H1 (cell line): ENCODE data around the gene DNAI2. TPM values are rescaled to one million over a fixed set of nuclear protein-coding genes. Genes with fewer than 3 reads are reported as not detected.

Experiments
- CTCF ChIA-PET: fragments of 300-600 bp; sonication (Branson Sonifier 250); formaldehyde crosslinking; loops from one replicate; lab custom pipeline; 2021; ENCODE audit not compliant: partially characterized antibody; lab: Charles Lee
- POLR2A ChIA-PET: fragments of 300-600 bp; sonication (Branson Sonifier 250); formaldehyde crosslinking; loops from one replicate; lab custom pipeline; 2021; ENCODE audit warnings: inconsistent platforms; ENCODE audit not compliant: partially characterized antibody; lab: Charles Lee
- DNase-seq, 2 experiments: peaks; one replicate each; pipeline versions ENCODE4 v3.0.0 to v3.0.0-alpha.2; 2010 to 2022; ENCODE audit warnings: low spot score in 2 of 2, low read depth in 1 of 2, mixed read lengths in 1 of 2
- FAIRE-seq: peaks from 2 replicates; lab custom pipeline; 2011; peaks lifted over from hg19 to GRCh38; lab: Jason Lieb, UNC
- H2AFZ ChIP-seq: 2 replicates; pipeline ENCODE4 v1.8.1; 2012; ENCODE audit warnings: low read length, inconsistent platforms
- H2AK5ac ChIP-seq: 2 replicates; pipeline ENCODE4 v1.6.1; 2013; ENCODE audit warnings: low read depth, low read length
- H2BK120ac ChIP-seq: replicated peaks from 2 replicates; pipeline ENCODE3; 2013; ENCODE audit warnings: low read depth, low read length, inconsistent platforms
- H2BK12ac ChIP-seq: 2 replicates; pipeline ENCODE4 v1.6.1; 2013; ENCODE audit warnings: low read depth, low read length
- H2BK15ac ChIP-seq: 2 replicates; pipeline ENCODE4 v1.6.1; 2013; ENCODE audit warnings: low read length
- H2BK20ac ChIP-seq: 2 replicates; pipeline ENCODE4 v1.6.1; 2013; ENCODE audit warnings: low read length
- H2BK5ac ChIP-seq: 2 replicates; pipeline ENCODE4 v1.6.1; 2013; ENCODE audit warnings: low read depth, low read length
- H3K14ac ChIP-seq: 2 replicates; pipeline ENCODE4 v1.6.1; 2013; ENCODE audit warnings: inconsistent platforms; ENCODE audit not compliant: insufficient read length
- H3K18ac ChIP-seq: 2 replicates; pipeline ENCODE4 v1.6.1; 2013; ENCODE audit warnings: low read length; ENCODE audit errors: extremely low read depth
- H3K23ac ChIP-seq: 2 replicates; pipeline ENCODE4 v1.6.1; 2013; ENCODE audit warnings: inconsistent platforms; ENCODE audit not compliant: insufficient read length
- H3K23me2 ChIP-seq: 2 replicates; pipeline ENCODE4 v1.6.1; 2013; ENCODE audit warnings: low read depth, low read length
- H3K27ac ChIP-seq: 2 replicates; pipeline ENCODE4 v1.6.1; 2011; ENCODE audit warnings: low read depth, low read length, inconsistent platforms
- H3K27me3 ChIP-seq, 4 experiments: replicated peaks in 1 of 4; 1 replicate in 1 of 4; 2 replicates in 3 of 4; pipeline versions ENCODE4 v1.6.1 to v1.8.1; 2011 to 2013; ENCODE audit warnings: low read length in 3 of 4, mild to moderate bottlenecking in 3 of 4, inconsistent platforms in 2 of 4, mixed read lengths in 2 of 4, moderate library complexity in 1 of 4; ENCODE audit not compliant: control insufficient read depth in 3 of 4, insufficient read depth in 3 of 4; ENCODE audit errors: extremely low read depth in 1 of 4
- H3K36me3 ChIP-seq, 4 experiments: 2 replicates each; pipeline versions ENCODE4 v1.6.1 to v1.8.1; 2011 to 2013; ENCODE audit warnings: mild to moderate bottlenecking in 4 of 4, low read length in 3 of 4, moderate library complexity in 2 of 4, control low read depth in 1 of 4, inconsistent platforms in 1 of 4; ENCODE audit not compliant: insufficient read depth in 4 of 4, control insufficient read depth in 2 of 4
- H3K4ac ChIP-seq: replicated peaks from 2 replicates; pipeline ENCODE3; 2013; ENCODE audit warnings: low read length, low read depth, mixed read lengths, inconsistent platforms; ENCODE audit not compliant: insufficient read length
- H3K4me1 ChIP-seq, 4 experiments: replicated peaks in 1 of 4; 1 replicate in 1 of 4; 2 replicates in 3 of 4; pipeline versions ENCODE4 v1.6.1 to v1.8.1; 2011 to 2013; ENCODE audit warnings: low read length in 3 of 4, inconsistent platforms in 2 of 4, mixed read lengths in 1 of 4; ENCODE audit not compliant: insufficient read depth in 4 of 4, control insufficient read depth in 3 of 4
- H3K4me2 ChIP-seq, 2 experiments: 2 replicates each; pipeline versions ENCODE4 v1.6.1 to v1.8.1; 2011 to 2013; ENCODE audit warnings: low read depth in 2 of 2, low read length in 2 of 2, control low read depth in 1 of 2, inconsistent platforms in 1 of 2, mild to moderate bottlenecking in 1 of 2; ENCODE audit not compliant: insufficient read depth in 1 of 2
- H3K4me3 ChIP-seq, 4 experiments: fragments of 200-600, 300-600 bp in 1 of 4; sonication (generic), shearing (Covaris generic), sonication (Bioruptor Twin) in 1 of 4; 2 replicates each; pipeline versions ENCODE4 v1.5.1 to v1.8.1; 2011 to 2016; ENCODE audit warnings: low read length in 4 of 4, low read depth in 3 of 4, control low read depth in 2 of 4, inconsistent platforms in 2 of 4, mild to moderate bottlenecking in 2 of 4, mixed read lengths in 1 of 4, moderate library complexity in 1 of 4; ENCODE audit not compliant: insufficient read depth in 2 of 4; ENCODE audit errors: extremely low read depth in 1 of 4
- H3K56ac ChIP-seq: replicated peaks from 2 replicates; pipeline ENCODE3; 2013; ENCODE audit warnings: low read depth, mild to moderate bottlenecking, mixed read lengths, low read length, inconsistent platforms; ENCODE audit not compliant: insufficient read length
- H3K79me1 ChIP-seq: 2 replicates; pipeline ENCODE4 v1.6.1; 2013; ENCODE audit warnings: low read depth, low read length, control low read depth
- H3K79me2 ChIP-seq, 2 experiments: 2 replicates each; pipeline versions ENCODE4 v1.6.1 to v1.8.1; 2012 to 2013; ENCODE audit warnings: low read length in 2 of 2, mild to moderate bottlenecking in 2 of 2, inconsistent platforms in 1 of 2; ENCODE audit not compliant: insufficient read depth in 2 of 2, control insufficient read depth in 1 of 2
- H3K9ac ChIP-seq, 4 experiments: replicated peaks in 1 of 4; 1 replicate in 1 of 4; 2 replicates in 3 of 4; pipeline versions ENCODE4 v1.6.1 to v1.8.1; 2011 to 2013; ENCODE audit warnings: low read depth in 3 of 4, low read length in 3 of 4, control low read depth in 2 of 4, mild to moderate bottlenecking in 2 of 4, moderate library complexity in 2 of 4, inconsistent platforms in 1 of 4; ENCODE audit errors: extremely low read depth in 1 of 4
- H3K9me3 ChIP-seq, 2 experiments: 2 replicates each; pipeline versions ENCODE4 v1.6.1 to v1.8.1; 2012 to 2013; ENCODE audit warnings: mild to moderate bottlenecking in 2 of 2, moderate library complexity in 2 of 2, control low read depth in 1 of 2, inconsistent platforms in 1 of 2, low read depth in 1 of 2, low read length in 1 of 2, mixed read lengths in 1 of 2; ENCODE audit not compliant: insufficient read depth in 2 of 2
- H4K20me1 ChIP-seq, 2 experiments: replicated peaks in 1 of 2; 2 replicates each; pipeline versions ENCODE3 to v1.8.1; 2011 to 2013; ENCODE audit warnings: inconsistent platforms in 2 of 2, low read length in 2 of 2, mild to moderate bottlenecking in 1 of 2; ENCODE audit not compliant: insufficient read depth in 2 of 2, control insufficient read depth in 1 of 2
- H4K5ac ChIP-seq: 2 replicates; pipeline ENCODE4 v1.6.1; 2013; ENCODE audit warnings: low read length, low read depth, mixed read lengths, inconsistent platforms; ENCODE audit not compliant: insufficient read length
- H4K8ac ChIP-seq: 2 replicates; pipeline ENCODE4 v1.8.0; 2013; ENCODE audit warnings: mild to moderate bottlenecking, moderate library complexity, low read length, inconsistent platforms; ENCODE audit not compliant: insufficient read depth; ENCODE audit errors: extremely low read depth
- H4K91ac ChIP-seq: replicated peaks from 2 replicates; pipeline ENCODE3; 2013; ENCODE audit warnings: low read length, mixed read lengths, inconsistent platforms; ENCODE audit not compliant: insufficient read length
- BCL11A ChIP-seq, 2 experiments: IDR thresholded peaks; one replicate each; pipeline ENCODE4 v1.6.1; 2011; ENCODE audit warnings: low read depth in 2 of 2, low read length in 2 of 2, mild to moderate bottlenecking in 2 of 2
- EZH2 ChIP-seq: fragments of 200-600 bp; sonication (generic); IDR thresholded peaks from 2 replicates; pipeline ENCODE4 v1.7.1; 2012; ENCODE audit warnings: low read depth, mild to moderate bottlenecking, moderate library complexity, low read length, inconsistent platforms; ENCODE audit not compliant: severe bottlenecking
- RXRA ChIP-seq: IDR thresholded peaks from 2 replicates; pipeline ENCODE4 v1.6.1; 2011; ENCODE audit warnings: low read depth, mild to moderate bottlenecking, low read length, moderate library complexity; ENCODE audit not compliant: insufficient read depth
- SIX5 ChIP-seq: IDR thresholded peaks from 2 replicates; pipeline ENCODE4 v1.6.1; 2011; ENCODE audit warnings: mild to moderate bottlenecking, low read depth, low read length
- SUZ12 ChIP-seq: fragments of 200-600 bp; sonication (generic); IDR thresholded peaks from 2 replicates; pipeline ENCODE4 v1.6.1; 2012; ENCODE audit warnings: mild to moderate bottlenecking, inconsistent platforms, low read length, moderate library complexity, mixed read lengths
- TAF7 ChIP-seq: optimal IDR thresholded peaks from 2 replicates; pipeline ENCODE3; 2011; ENCODE audit warnings: low read depth, mild to moderate bottlenecking, inconsistent platforms, low read length, moderate library complexity, borderline replicate concordance
- USF2 ChIP-seq: IDR thresholded peaks from 2 replicates; pipeline ENCODE4 v1.6.1; 2011; ENCODE audit warnings: low read length, improper control_type of control experiment
- WGBS, 2 experiments: shearing (Covaris generic) in 1 of 2; methylation state at CpG; one replicate each; pipeline versions ENCODE4 v1.1.6 to v1.1.7; 2013 to 2015; ENCODE audit warnings: low lambda C conversion rate in 2 of 2, mixed read lengths in 2 of 2, inconsistent platforms in 1 of 2, low coverage in 1 of 2, missing lambda C conversion rate in 1 of 2; ENCODE audit not compliant: insufficient replicate concordance in 2 of 2, insufficient coverage in 1 of 2, insufficient read length in 1 of 2; ENCODE audit errors: extremely low coverage in 1 of 2, missing lambda C conversion rate in 1 of 2; 5-methylcytosine and 5-hydroxymethylcytosine counted together
- polyA plus RNA-seq, 7 experiments: library from polyadenylated mRNA; depleted of rRNA in 3 of 7; stranded (reverse) in 5 of 7; unstranded in 2 of 7; fragments of >200 nt in 5 of 7; fragments of 200-250 nt in 2 of 7; gene quantifications; 1 replicate in 5 of 7; 2 replicates in 1 of 7; 4 replicates in 1 of 7; pipeline versions ENCODE4 v1.2.1 to v1.2.3, GENCODE V29; 2011 to 2013; ENCODE audit warnings: missing spikeins in 2 of 7, mixed read lengths in 2 of 7
- total RNA-seq: library from RNA; stranded (reverse); fragmentation: NEBNext Ultra II Directional; extraction: Animal tissue kit (Norgen Biotek cat#: 25700); gene quantifications from 2 replicates; pipeline ENCODE4 v1.2.1, GENCODE V29; 2021

DNAI2 gene
- total and polyA plus RNA-seq, 2 of the 8 experiments (the other 6 are each of a cell fraction or from before 2014, with no cell fraction given): 0.08 to 0.15 TPM

GRCh38 chr17:74362810-74363498 is 88.9 kb downstream of the DNAI2 start:
- Histone ChIP-seq H3K14ac (no peak overlapping the region), H2AFZ (no peak overlapping the region), H4K91ac (peak overlapping the region; percentile 61), H3K27ac (no peak overlapping the region), H3K18ac (peak overlapping the region; percentile 93), H3K4ac (no peak overlapping the region), H4K8ac (no peak overlapping the region; the same call in 1 of the 2 replicates), H3K27me3 (no peaks in the 10 kb centered on the region; a peak in 1 of 7 replicates), H2AK5ac (peak overlapping the region; percentile 67; the same call in 1 of the 2 replicates), H3K79me2 (no peaks in the 10 kb centered on the region), H3K4me3 (no peak overlapping the region), H3K9ac (no peak overlapping the region), H3K4me2 (no peak overlapping the region; a peak in 1 of 4 replicates), H3K23ac (no peak overlapping the region), H3K79me1 (no peaks in the 10 kb centered on the region), H2BK15ac (no peak overlapping the region)
- DNase-seq (no peak), FAIRE-seq (no peak)
- CTCF ChIA-PET: interaction anchor here (0.6 to 9.2 kb wide), 31 partner anchors 8 to 500 kb away, joined by 3 to 83 read pairs (median 4); no protein-coding TSS in a partner anchor
- TF ChIP-seq BCL11A (IDR thresholded peaks at IDR 0.05; ENCODE audit: low read depth in 2 of 2, low read length in 2 of 2) (no peak), RXRA (no peak), USF2 (no peak), SUZ12 (no peak), TAF7 (no peak), SIX5 (no peak), EZH2 (no peak)
- TF ChIP-seq, all 59 proteins: peak for 0
- Histone ChIP-seq H2BK12ac (peak overlapping the region; percentile 85; the same call in 1 of the 2 replicates), H3K36me3 (no peaks in the 10 kb centered on the region), H3K4me1 (peaks cover 5 to 29% (median 19%) of the 10 kb centered on the region in 4 experiments), H2BK120ac (peak overlapping the region; percentile 5), H3K23me2 (peaks cover 1% of the 10 kb centered on the region), H4K20me1 (no peaks in the 10 kb centered on the region), H2BK20ac (peak overlapping the region; percentile 98), H3K9me3 (no peaks in the 10 kb centered on the region), H2BK5ac (peak overlapping the region; percentile 83; the same call in 1 of the 2 replicates), H3K56ac (no peak overlapping the region), H4K5ac (no peak overlapping the region)
- WGBS, 2 experiments: 74% methylated on average over 10 of the region's 14 CpGs; no CpG with 5 or more reads in 1 of the 2 experiments
- POLR2A ChIA-PET: interaction anchor here (1.0 to 1.6 kb wide), 6 partner anchors 8 to 152 kb away, joined by 3 to 4 read pairs (median 3); no protein-coding TSS in a partner anchor
